ENCODE data around the gene AKNA.

AKNA gene

DNA sequence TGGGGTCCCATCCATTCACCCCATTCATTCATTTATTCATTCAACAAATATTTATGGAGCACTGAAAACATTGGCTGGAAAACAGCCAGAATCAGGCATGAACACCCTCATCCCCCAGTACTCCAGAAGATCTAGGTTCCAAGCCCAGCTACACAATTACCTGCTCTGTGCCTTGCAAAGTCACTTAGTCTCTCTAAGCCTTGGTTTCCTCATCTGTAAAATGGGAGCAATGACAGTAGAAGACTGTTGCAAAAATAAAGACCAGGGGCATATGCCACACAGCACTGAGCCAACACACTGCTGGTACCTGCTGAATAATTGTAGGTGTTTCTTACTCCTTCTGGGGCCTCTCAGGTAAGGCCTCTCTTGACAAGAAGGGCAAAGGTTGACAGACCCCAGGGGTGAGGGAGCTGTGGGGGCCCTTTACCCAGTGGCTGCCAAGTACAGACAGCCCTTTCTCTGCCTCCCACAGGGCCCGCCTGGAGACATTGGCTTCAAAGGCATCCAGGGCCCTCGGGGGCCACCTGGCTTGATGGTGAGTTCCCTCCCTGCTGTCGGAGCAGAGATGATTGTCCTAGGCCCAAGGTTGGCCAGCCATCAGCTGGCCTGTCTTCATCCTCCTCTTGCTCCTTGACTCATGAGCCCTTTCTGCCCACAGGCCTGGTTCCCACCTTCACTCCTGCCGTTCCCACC is 87.5 kb downstream of the AKNA start:
- DNase-seq, result no peak

DNA sequence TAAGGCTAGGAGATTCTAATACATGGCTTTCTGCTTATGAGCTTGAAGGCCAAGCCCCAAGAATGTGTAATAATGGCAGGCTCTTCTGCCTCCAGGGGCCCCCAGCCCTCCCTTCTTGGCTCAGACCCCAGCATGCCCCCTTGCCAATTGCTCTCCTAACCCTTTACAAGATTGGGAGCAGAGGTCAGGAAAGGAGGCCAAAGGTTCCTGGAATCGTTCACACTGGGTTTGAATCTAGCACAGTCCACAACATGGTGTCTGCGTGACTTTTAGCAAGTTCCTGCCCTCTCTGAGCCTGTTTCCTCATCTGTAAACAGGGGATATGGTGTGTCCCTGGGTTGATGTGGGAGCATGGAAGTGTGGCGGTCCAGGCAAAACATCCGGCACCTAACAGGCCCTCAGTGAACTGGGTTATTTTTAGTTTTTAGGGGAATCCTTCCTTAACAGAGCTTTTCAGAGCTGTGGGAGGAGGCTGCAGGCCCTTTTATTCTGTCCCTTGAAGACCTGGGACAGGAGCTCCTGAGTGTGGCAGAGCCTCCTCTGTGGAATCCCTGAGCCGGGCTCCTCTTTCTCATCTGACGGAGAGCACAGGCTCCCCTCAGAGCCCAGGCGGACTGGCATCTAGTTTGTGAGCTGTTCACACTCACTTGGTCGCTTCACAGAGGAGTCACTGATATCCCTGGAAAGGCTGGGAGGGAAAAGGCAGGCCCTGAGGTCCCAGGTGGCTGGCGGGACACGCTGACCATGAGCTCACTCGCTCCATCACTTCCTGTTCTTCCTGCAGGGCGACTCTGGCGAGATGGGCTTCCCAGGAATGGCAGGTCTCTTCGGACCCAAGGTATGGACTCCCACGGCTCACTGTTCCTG is 88.3 kb downstream of the AKNA start:
- no peak for DNase-seq

DNA sequence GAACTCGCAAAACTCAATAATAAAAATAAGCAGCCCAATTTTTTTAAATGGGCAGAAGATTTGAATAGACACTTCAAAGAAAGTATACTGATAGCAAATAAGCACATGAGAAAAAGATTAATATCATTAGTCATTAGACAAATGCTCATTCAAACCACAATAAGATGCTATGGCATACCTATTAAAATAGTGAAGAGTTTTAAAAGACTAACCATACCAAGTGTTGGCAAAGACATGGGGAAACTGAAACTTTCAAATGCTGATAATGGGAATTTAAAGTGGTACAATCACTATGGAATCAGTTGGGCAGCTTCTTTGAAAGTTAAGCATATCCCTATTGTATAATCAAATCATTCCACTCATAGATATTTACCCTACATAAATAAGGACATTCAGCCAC is 91.4 kb downstream of the AKNA start:
- no peak for DNase-seq

DNA sequence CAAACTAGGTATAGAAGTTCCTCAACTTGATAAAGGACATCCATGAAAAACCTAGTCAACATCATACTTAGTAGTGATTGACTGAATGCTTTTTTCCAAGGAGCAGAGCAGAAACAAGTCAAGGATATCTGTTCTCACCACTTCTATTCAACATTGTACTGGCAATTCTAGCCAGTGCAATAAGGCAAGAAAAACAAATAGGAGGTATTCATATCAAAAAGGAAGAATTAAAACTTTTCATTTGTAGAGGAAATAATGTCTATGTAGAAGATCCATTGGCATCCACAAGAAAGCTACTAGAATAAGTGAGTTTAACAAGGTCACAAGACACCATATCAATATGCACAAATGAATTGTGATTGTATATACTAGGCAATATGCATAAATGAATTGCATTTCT is 93.1 kb downstream of the AKNA start:
- no peak for DNase-seq

DNA sequence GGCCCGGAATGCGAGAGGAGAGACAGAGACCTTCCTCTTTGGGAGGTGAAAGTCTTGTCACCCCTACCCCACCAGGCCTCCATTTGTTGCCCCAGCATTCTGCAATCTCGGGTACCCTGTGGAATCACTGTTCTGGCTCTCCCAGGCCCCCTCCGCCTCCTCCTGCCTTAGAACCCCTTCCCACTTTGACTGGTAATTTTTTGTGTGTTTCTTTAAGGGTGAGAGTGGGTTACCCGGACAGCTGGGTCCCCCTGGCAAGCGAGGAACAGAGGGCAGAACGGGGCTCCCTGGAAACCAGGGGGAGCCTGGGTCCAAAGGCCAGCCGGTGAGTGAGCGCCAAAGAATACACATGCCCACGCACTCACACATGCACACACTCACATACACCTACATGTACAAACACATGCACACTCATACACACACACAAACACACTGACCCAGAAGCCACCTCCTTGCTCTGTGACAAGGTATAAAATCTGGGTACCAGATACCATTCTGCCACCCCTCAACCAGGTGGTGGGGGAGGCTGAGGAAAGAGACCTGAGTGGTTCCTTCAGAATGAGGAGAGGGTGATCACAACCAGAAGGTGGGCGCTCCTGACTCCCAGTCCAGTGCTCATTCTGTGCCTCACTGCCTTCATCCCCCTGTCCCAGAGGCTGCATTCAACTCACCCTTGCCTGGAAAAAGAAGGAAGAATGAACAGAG is 95.7 kb downstream of the AKNA start:
- DNase-seq, result no peak

DNA sequence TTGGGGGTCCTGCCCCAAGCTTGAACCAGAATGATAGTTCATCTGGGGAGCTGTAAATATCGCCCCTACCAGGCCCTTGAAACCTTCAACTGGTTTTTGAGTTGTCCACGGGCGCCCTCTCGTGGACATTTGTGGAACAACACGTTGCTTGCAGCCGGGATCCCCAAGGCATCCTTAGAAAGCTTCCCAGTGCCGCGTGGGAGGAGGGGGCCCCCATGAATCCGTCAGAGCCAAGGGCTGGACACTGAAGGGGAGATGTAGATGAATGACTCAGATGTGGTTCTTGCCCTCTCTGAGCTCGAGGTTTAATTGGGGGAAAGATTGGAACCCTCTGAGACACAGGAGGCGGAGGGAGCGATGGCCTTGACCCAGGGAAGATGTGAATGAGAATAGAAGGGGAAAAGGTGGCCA is 96.7 kb downstream of the AKNA start:
- peak; percentile 75 for DNase-seq

DNA sequence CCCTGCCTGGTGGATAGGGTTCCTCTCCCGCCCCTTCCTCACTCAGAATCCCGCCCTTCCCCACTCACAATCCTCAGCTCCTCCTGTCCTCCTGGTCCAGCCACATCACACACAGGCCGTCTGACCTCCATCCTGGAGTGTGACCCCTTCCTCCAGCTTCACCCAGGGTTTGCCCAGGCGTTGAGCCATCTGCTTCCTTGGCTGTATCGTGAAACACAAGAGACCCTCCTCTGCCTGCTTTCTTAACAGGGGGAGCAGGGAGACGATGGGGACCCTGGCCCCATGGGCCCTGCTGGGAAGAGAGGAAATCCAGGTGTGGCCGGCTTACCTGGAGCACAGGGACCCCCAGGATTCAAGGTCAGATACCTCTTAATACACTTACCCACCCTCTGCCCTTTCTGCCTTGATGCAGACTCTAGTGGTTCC is 97.2 kb downstream of the AKNA start:
- no peak for DNase-seq

DNA sequence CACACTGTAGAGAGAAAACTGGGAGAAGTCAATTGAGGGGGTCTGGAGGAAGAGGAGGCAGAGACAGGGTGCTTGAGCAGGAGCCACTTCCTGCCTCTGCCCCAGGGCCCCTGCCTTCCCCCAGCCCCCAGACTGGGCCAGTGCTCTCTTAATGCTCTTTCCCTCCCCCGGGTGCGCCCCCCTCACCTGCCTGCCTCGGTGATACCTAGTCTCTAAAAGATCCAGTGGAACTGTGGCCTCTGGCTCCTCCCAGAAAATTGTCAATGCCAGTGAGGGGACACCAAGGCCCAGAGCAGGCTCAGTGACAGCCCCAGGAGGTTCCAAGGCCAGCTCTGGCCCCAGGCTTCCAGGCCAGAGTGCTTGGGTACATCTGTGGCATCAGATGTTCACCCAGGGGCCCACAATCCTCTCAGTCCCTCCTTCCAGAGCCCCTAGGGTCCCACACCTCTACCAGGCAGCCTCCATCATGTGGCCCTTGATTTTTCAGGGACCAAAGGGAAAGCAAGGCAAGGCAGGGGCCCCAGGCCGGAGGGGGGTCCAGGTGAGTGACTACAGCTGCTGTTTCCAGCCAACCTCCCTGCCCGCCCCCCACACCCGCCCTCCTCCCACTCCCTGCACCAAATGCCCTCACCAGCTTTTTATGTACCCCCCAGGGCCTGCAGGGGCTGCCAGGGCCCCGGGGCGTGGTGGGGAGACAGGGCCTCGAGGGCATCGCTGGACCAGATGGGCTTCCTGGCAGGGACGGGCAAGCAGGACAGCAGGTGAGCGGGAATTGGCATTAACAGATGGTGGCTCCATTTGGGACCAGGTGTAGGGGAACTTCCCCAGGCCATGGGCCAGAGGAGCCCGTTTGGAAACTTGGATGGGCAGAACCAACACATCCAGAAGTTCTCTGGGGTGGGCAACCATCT is 98.0 kb downstream of the AKNA start:
- no peak for DNase-seq

DNA sequence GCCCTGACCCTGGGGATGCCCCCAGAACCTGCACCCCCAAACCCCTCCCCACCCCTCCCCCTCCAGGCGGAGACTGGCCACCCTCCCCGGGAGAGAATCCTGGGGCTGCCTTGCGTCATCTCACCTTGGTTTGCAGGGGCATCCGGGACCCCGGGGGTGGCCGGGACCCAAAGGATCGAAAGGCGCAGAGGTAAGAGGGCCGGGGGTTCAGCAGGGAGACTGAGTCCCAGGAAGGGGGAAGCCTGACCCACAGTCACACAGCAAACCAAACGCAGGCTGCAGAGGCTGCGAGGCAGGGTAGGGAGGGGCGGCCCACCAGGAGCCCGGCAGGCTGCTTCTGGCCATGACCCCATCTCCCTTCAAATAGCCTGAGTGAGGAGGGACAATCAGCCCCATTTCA is 98.7 kb downstream of the AKNA start:
- DNase-seq, result no peak

DNA sequence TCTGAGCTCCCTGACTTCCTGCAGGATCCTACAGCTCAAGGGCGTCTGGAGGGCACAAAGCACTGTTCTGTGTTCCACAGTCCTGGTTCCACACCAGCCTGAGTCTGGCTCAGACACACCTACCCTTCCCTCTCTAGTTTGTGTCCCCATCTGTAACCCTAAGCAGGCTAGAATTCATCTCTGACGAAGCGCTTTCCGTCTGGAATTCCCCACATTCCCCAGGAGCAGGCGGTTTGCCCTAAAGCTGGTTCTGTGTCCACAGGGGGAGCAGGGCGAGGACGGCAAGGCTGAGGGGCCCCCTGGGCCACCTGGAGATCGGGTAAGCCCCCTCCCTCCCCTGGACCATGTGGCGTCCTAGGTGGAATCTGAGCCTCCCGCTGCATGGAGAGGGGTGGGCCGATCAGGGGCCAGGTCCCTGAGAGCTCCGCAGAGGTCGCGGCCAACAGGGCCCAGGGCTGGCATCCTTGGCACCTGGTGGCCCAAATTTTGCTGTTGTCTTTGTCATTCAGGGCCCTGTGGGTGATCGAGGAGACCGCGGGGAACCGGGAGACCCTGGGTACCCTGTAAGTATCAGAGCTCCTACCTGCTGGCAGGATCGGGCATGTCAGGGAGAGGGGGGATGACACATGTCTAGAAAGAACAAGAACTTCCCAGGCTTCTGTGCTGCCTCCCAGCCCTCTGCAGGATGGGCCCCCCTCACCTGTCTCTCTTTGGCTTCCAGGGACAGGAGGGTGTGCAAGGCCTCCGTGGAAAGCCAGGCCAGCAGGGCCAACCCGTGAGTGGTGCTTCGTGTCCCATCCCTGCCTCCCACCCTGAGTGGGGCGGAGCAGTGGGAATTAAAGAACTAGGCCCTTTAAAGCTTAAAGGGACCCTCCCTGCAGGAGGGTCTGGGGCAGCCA is 99.3 kb downstream of the AKNA start:
- DNase-seq, result no peak

DNA sequence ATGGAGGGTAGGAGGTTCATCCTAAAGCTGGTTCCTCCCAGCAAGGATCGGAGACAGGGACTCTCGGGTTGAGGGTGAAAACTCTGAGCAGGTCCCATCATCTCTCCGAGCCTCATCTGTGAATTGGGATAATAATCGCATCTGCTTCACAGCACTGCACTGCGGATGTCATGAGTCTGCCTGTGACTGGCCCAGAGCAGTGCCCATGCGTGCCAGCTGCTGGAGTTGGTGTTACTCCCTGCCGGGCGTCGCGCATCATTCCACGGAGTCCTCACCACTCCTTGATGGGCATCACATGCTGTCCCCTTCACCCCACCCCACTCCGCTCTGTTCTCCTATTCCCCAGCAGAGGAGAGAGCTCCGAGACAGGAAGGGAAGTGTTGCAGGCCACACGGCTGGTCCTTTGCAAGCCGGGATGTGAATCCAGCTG is 100.0 kb downstream of the AKNA start:
- no peak for DNase-seq

DNA sequence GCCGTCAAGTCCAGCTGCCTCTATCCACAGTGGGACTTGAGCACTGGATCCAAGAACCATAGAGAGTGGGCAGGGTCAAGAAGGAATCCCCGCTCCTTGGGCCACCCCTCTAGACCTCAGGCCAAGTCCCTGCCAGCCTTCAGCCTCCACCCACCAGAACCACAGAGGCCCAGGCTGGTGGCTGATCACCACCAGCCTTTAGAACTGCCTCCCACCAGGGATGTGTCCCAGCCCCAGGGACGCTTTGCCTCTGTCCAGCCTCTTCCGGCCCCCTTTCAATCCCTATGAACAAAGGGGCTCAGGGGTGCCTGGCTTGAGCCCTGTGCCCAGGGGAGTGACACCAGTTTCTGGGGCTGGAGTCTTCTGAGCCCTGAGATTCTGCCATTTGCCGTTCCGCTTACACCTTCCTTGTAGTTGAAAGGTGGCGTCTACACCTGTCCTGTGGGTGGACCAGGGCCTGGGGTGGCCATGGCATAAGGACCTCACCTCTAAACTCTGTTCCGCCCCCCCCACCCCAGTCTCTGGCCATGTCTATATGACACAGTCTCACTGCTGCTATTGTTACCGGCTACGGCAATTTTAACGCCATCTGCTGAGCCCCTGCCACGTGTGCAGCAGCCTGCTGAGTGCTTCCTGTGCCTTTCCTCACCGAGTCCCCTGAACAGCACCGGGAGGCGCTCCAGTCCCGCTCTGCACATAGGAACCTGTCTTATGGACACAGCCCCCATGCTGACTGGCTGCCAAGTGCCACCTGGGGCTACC is 100.6 kb downstream of the AKNA start:
- DNase-seq, result no peak

DNA sequence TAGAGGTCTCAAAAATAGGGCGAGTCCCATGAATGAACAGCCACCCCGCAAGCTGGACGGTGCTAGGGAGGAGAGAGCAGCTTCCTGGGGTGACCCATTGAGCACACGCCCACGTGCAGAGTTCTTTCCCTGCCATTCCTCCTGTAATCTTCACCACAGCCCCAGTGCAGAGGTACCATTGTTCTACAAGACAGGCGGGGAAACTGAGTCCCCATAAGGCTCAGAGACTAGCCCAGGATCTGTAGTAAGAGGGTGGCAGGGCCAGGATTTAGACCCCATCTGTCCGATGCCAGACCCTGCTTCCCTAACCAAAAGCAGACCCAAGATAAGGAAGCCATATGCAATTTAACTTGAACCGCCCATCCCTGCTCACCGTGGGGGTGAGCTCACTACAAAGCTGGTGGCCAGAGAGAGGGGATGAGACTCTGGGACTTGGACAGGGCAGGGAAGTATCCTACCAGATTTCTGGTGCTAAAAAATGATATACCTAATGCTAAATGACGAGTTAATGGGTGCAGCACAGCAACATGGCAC is 101.6 kb downstream of the AKNA start:
- no peak for DNase-seq

DNA sequence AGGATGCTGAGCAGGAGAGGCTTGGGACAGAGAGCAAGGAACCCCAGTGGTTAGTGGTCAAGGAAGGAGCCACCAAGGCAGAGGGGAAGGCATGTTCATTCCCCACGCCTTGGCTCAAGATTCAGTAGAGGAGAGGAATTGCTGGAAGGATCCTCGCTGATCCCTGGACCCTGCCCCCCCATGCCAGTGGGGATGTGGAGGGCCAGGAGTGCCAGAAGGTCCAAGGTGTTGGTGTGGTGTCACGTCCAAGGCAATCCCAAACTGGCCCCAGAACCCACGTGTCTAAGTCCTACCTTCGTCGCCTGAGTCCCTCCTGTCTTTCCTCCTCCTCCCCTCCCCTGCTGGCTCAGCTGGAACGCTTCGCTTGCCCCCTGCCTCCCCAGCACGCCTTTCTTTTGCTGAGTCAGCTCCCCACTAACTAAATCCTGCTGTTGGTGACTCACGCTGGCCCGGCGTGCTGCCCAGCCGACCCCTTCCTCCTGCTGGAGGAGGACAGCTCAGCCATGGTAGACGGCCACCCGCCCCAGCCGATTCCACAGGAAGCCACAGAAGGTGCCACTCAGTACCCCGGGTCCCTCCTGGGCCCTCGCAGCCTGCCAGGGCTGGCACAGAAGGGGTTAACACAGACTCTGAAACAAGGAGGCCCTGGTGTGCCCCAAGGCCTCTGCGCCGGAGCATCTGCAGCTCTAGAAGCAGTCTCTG is 102.5 kb downstream of the AKNA start:
- no peak for DNase-seq

DNA sequence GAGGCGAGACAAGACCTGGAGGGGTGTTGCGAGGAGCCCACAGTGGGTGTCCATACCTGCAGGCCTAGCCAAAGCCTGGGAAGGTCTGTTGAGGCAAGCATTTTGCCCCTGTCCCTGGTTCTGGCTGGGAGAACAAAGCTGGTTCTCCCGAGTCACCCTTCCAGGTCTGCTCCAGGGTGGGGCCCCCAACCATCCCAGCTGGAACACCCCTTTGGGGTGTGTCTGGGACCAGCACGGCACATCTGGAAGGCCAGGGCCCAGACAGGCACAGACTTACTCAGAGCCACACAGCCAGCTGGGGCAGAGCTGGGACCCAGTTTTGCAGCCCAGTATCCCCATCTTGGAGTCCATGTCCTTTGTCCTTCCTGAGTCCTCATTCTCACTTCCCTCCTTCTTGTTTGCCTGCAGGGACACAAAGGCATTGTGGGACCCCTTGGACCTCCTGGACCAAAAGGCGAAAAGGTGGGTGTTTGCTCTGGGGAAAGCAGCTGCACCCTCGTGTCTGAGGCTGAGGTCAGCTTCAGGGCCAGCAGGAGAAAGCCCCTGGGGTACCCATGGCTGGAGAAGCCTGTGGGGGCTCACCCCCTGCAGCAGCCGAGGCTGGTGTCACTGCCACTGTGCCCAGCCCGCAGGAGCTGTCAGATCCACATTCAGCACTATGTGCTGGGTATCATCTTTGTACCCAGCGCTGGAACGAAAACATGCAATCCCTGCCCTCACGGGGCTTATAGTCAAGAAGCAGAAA is 103.3 kb downstream of the AKNA start:
- DNase-seq, result no peak
